SH-SY5Y (cell line): ENCODE measurements around the gene TRIM29.

Experiments
- GATA2 ChIP-seq: IDR thresholded peaks from 2 replicates; pipeline ENCODE4 v1.6.1; 2011; ENCODE audit warnings: mild to moderate bottlenecking, low read depth, low read length
- GATA3 ChIP-seq: IDR thresholded peaks from 2 replicates; pipeline ENCODE4 v1.6.1; 2011; ENCODE audit warnings: low read depth, mild to moderate bottlenecking, low read length, moderate library complexity

TRIM29 gene

GRCh38 chr11:120089036-120090001 is 48.6 kb downstream of the TRIM29 start:
- TF ChIP-seq GATA2 (no peak), GATA3 (no peak)

DNA sequence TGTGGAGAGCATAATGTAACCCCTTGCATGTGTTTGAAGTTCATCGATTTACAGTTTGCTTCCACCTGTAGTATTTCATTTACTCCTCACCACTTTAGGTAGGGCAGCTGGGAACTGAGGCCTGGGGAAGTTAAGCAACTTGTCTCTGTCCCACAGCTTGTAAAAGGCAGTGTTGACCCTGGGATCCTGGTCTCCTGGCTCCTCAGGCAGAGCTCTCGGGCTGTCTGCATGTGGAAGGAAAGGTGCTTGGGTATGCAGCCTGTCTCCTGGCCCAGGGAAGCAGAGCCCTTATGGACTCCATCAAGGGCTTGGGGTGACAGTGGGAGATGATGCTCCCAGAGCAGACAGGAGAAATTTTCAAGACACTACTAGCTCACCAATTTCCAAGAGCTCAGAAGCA is 49.9 kb downstream of the TRIM29 start:
- TF ChIP-seq GATA3 = no peak
- TF ChIP-seq GATA2 = no peak

DNA sequence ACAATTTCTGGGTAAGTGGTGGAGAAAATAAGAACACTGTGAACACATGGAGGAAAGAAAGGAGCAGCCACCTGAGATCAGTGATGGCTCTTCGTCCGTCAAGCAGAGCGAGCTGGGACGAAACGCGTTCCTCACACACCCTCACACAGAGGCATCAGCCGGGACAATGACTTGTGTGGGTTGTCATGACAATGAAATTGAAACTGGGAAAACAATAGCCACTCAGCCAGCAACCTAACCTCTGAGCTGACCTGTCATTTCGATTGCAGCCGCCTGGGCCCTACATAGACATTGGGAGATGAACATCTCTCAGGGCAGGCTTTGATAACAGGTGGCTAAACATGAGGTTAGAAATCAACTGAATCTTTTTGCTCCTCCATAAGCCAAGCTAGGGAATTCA is 51.3 kb downstream of the TRIM29 start:
- TF ChIP-seq GATA3 (no peak), GATA2 (no peak)

DNA sequence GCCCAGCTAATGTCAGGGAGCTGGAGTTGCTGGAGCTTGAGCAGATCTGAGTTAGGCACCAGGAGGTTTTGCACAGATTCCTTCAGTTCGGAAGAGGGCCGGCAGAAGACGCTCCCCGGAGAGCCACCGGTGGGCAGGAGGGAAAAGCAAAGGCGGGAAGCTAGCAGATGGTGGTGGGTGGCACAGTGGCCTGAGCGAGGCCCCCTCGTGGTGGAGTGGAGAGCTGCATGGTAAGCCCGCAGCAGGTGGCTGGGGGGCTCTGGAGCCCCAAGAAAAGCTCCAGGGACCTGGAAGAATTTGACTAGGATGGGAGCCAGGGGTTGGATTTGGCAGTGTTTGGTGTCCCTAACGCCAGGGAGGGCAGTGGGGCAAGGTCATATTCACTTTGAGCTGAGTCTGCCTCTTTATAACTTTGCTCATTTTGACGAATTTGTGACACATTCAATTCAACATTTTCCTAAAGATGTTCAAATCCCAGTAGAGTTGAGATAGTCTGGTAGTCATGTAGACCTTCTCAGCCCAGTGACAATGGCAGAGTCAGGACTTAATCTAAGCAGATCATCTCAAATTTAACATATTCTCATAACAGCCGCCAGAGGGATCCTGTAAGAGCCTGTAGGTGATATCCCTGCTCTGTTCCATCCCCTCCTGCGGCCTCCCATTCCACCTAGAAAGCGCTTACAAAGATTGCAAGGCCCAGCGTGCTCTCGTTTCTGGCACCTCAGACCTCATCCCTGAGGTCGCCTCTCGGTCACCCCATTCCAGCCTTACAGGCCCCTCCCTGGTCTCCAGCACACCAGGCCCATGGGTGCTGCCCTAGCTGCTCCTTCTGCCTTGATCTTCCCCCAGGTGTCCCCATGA is 57.9 kb downstream of the TRIM29 start:
- no peak for TF ChIP-seq GATA2
- TF ChIP-seq GATA3 = no peak

GRCh38 chr11:120078397-120078796 is 59.5 kb downstream of the TRIM29 start:
- no peak for TF ChIP-seq GATA2
- TF ChIP-seq GATA3 = no peak

DNA sequence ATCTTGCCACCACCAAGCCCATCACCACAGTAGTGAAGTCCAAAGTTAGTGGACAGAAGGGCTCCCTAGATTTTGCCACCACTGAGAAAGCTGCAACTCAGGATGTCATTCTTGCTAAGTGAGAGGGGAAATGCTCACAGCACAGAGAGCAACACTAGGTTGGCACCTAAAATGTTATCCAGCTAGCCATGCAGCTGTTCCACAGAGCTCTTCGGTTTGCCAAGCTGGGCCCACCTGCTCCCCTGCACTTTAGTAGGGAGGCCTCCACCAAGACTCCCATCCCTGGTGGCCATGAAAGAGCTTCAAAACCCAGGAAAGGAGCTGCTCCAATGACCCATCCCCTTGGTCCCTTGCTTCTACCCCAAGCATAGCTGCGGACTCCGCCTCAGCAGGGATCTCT is 63.8 kb downstream of the TRIM29 start:
- TF ChIP-seq GATA2 (no peak), GATA3 (no peak)

GRCh38 chr11:120073196-120073595 is 64.7 kb downstream of the TRIM29 start:
- no peak for TF ChIP-seq GATA2
- no peak for TF ChIP-seq GATA3

DNA sequence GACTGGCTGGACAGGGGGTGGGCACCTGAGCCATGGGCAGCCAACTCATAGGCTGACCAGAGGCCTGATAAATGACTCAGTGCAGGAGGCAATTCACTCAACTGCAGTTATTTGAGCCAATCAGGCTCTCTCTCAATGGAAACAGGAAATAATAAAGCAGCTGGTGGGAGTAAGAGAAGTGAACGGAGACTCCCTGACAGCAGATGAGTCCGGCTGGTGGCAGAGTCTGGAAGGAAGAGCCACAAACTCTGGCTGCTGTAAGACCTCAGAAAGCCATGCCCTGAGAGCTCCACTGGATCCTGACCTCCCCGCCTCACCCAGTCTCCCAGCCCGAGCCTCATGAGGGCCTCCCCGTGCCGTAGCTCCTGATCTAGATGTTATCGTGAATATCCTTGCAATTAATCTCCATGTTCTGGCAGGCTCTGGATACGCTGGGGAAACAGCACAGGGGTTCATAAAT is 69.8 kb downstream of the TRIM29 start:
- TF ChIP-seq GATA2 = peak; percentile 95
- TF ChIP-seq GATA3 = no peak; the same call in none of the 2 replicates

DNA sequence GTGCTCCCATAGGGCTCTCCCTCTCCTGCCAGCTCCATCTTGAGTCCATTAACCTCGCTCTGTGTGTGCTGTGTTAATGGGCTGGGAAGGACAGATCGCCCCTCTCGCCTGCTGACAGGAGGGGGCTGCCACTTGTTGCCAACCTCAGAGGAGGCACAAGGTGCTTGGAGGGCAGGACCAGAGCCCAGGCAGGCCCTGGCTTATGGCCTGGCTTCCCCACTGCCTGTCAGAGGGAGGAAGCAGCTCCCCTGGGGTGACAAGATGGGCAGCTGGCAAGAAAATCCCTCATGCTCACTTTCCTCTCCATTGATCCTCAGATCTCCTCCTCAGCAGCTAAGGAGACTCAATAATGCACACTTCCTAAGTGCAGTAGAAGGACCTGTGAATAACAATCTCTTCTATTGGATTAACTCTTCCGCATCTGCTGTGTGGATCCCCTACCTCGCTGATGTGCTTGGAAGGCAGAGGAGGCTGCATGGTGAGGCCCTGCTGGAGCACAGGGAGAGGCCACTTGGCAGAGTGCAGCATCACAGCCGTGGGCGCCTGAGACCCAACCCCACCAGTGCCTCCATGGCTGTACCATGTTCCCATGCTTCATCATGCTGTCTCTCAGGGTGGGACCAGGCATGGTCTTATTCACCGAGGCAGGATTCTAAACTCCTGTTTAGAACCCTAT is 70.3 kb downstream of the TRIM29 start:
- TF ChIP-seq GATA2 = no peak
- no peak for TF ChIP-seq GATA3

DNA sequence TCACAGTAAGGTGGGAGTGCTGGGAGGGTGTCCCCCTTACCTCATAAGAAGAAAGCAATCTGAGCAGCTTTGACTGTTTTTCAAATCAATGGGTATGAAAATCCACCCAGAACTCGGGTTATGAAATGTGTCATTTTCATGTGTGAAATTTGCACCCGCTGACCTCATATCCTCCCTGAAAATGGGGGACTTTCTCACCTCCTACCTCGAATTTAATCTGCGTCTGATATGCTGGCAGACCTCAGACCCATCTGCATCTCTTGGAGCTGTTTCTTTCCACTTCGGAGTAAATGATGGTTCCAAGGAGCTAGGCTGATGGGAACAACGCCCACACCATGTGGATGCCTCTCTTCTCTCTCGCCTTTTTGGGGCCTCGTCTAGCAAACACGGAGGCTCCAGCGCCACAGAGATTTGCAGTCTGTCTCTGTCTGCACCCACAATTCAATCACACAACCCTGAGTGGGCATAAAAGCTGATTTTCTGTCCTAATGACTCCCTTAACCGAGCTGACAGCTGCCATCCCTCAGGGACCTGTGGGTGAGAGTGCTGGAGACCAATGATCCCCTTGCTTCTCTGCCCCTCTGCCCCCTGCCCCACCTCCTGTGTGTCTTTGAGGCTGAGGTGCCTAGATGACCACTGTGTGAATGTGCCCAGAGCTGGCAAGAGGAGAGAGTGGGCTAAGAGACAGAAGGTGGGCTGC is 71.0 kb downstream of the TRIM29 start:
- TF ChIP-seq GATA3 (no peak), GATA2 (no peak)

- TF ChIP-seq GATA3 (no peak), GATA2 (no peak)
Observed at GRCh38 chr11:120065876-120066275, 72.0 kb downstream of the TRIM29 start.

- no peak for TF ChIP-seq GATA3
- no peak for TF ChIP-seq GATA2
Observed at GRCh38 chr11:120065176-120065575, 72.7 kb downstream of the TRIM29 start.

DNA sequence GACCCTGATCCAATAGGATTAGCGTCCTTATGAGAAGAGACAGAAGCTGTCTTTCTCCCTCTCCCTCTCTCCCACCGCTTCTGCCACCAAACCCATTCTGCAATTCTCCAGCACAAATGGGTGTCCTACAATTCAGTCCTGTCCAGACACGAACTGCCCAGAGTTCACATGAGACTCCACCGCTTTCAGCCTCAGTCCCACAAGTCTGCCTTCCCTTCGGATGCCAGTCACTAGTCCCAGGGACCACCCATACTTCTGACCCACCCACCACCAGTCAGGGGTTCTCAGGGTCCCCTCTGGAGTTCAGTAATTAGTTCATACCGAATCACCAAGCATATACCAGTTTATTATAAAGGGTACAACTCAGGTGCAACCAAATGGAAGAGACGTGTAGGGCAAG is 73.6 kb downstream of the TRIM29 start:
- no peak for TF ChIP-seq GATA2
- no peak for TF ChIP-seq GATA3
